Measurements from ENCODE around the gene FBLIM1.

DNA sequence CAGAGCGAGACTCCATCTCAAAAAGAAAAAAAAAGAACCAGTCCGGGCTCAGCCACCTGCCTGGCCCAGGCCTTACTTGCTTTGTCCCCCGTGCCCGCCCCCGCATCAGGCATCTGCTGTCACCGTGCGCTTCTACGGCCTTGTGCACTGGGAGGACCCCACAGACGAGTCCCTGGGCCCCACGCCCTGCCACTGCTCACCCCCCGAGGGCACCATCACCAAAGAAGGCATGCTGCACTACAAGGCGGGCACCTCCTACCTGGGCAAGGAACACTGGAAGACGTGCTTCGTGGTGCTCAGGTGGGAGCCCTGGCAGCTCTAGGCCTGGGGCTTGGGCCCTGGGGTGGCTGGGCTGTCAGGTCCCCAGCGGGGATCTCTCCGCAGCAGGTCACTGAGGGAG, 28.2 kb upstream of the FBLIM1 start:
- no peak for TF ChIP-seq POLR2A (IDR thresholded peaks at IDR 0.05)
- TF ChIP-seq, protein P1, sequence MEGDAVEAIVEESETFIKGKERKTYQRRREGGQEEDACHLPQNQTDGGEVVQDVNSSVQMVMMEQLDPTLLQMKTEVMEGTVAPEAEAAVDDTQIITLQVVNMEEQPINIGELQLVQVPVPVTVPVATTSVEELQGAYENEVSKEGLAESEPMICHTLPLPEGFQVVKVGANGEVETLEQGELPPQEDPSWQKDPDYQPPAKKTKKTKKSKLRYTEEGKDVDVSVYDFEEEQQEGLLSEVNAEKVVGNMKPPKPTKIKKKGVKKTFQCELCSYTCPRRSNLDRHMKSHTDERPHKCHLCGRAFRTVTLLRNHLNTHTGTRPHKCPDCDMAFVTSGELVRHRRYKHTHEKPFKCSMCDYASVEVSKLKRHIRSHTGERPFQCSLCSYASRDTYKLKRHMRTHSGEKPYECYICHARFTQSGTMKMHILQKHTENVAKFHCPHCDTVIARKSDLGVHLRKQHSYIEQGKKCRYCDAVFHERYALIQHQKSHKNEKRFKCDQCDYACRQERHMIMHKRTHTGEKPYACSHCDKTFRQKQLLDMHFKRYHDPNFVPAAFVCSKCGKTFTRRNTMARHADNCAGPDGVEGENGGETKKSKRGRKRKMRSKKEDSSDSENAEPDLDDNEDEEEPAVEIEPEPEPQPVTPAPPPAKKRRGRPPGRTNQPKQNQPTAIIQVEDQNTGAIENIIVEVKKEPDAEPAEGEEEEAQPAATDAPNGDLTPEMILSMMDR (IDR thresholded peaks at IDR 0.05), result no peak
